Fibroblast of skin of left biceps (primary cell): Measurements from ENCODE around the gene RBM20.

Source experiments
- DNase-seq, 2 experiments: peaks; one replicate each; pipeline ENCODE4 v3.0.0-alpha.2; 2013; ENCODE audit warnings: low read depth in 2 of 2

Gene RBM20

DNA sequence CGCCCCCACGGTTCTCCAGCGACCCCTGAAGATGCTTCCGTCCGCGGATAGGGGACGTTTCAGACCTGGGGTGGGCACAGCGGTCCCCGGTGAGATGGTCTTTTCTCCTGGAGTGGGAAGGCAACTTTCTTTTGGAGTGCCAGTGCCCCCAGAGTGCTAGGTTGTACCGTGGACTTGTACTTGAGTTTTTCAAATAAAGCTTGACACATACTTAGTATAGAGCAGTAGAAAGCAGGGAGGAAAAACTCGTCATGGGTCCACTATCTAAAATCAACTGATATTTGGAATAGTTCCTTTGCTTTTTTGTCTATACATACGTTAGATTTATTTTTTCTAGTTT is 28.4 kb downstream of the RBM20 start:
- DNase-seq = no peak

DNA sequence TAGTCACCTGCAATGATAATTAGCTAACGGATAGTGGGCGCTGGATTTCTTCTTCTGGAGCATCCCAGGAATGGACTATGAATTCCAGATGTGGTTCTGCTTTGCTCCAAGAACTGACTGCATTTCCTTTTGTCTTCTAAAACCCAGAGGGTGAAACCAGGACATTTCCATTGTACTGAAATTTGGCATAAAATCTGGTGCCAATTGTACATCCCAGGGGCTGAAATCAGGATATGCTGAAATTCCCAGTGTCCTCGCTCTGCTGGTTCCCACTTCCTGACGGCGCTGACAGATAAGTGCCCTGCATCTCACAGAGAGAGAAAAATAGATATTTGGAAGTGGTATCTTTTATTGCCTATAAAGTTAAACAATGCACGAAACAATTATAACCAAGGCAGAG is 31.9 kb downstream of the RBM20 start:
- DNase-seq = no peak

DNA sequence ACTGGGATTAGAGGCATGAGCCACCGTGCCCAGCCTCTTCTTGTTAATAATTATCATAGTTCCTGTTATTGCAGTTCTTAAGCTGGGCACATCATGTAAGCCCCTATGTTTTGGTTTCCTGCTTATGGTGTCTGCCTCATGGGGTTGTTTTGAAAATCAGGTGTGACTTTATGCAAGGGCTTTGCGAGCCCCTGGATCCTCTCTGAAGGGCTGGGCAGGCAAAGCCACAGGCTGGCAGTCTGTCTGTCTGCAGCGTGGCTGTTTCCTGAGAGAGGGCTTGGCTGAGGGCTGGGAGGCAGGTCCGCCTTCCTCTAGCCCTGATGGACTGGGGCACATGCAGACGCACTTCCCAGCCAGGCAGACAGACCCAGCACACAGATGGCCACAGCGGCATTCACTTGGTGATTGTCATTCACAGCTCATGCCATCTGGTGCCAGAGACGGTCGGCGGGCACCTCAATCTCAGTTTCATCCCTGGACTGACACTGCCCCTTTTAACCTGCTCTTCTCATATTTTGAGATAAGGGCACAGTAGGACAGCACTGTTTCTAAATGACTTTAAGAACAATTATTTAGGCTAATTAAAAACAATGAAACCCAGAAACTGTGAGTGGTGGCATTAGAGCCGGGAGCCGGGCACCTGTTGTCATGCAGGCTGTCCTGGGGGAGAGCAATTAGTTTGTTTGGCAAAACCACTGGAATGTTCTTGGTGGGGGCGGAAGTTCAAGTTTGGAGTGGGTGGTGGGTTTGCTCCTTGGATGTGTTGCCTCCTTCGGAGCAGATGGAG is 35.5 kb downstream of the RBM20 start:
- DNase-seq = no peak

DNA sequence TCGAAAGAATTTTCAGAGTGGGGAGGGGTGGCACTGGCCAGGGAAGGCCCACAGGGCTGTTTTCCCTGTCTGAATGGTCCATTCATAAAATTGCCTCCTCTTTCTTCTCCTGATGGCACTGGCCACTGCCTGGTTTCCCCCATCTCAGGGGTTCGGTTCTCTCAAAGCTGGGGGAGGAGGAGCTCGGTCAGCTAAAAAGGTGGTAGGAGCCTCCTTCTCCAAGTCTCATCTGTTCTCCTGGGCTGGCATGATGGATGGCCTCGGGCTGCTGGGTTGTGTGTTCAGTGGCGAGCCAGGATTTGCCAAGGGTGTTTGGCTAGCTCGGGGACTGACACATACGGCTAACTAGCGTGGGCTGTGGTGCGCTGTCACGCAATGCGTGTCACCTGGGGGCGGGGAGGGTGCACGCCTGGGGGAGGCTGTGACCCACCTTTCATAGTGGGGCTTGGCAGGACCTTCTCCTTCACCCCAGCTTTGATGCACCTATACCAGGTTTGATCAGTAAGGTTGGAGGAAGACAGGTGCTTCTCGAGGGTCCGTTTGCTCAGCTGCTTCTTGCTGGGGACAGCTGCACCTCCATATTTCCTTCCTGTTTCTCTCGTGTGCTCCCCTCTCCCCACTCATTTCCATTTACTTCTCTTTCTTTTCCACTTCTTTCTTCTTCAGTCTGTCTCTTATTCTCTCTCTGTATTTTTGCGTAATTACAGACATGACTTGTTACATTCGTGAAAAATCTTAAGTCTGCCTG is 36.3 kb downstream of the RBM20 start:
- no peak for DNase-seq

DNA sequence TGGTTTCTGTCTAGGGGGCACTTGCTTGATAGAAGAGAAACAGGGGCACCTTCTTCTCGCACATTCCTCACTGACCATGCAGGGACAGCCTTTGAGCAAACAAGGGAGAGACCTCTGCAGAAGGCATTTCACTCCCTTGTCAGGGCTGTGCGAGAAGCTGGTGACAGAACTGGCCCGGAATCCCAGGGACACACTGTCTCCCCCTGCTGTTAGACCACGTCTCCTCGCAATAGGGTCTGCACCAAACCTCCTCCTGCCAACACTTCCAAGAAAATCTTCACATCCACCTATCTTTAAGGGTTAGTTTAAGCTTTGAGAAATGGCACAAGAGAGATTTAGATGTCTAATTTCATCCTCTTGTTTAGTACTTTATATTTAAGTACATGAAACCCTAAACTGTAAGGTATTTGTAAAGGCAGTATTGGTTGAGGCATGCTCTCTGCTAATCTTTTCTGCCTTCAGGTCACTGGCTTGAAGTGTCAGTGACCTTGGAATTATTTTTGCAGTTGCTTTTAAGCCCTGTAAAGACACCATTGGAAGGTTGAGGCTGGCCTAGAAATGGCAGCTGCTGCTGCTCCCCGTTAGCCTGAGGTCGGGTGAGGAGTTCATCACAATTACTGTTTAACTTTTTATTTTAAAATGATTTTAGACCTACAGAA is 37.0 kb downstream of the RBM20 start:
- DNase-seq = no peak

DNA sequence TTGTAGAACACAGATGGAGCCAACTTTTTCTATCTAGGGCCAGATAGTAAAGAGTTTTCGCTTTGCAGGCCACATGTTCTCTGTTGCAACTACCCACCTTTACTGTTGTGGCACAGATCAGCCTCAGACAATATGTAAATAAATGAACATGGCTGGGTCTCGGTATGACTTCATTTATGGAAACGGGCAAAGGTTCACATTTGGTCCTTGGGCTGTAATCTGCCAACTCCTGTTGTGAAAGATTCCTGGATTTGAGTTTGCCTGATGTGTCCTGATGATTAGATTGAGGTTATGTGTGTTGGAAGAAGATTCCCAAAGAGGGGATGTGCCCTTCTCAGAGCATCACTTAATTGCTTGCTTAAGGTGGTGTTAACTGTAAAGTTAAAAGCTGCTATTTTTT is 38.2 kb downstream of the RBM20 start:
- no peak for DNase-seq

DNA sequence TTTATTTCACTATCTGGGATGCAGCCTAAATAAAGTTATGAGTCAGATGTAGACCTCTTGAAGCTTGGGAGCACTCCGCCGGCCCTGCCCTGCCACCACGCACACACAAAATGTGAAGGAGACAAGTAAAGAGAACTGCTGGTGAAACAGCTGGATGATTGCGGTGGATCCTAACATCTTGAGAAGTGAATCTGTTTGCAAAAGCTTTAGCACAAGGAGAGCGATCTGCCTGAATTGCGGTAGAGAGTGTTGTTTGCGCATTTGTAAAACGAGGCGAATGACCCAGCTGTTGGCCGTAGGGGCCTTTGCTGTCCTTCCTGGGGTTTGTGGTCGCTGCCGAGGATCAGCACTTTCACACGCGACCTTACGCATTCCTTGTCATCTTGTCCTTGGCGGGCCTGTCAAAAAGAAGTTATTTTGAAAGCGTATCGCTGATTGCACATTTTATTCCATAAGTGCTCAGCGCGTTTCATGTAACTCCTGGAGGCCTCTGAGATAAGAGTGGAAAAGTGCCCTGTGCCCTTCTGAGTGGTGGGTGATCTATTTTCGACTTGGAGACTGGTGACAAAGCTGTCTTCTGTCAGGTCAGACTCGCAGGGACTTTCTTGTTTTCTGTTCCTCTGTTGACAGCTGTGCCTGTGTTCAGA is 40.8 kb downstream of the RBM20 start:
- DNase-seq = no peak

DNA sequence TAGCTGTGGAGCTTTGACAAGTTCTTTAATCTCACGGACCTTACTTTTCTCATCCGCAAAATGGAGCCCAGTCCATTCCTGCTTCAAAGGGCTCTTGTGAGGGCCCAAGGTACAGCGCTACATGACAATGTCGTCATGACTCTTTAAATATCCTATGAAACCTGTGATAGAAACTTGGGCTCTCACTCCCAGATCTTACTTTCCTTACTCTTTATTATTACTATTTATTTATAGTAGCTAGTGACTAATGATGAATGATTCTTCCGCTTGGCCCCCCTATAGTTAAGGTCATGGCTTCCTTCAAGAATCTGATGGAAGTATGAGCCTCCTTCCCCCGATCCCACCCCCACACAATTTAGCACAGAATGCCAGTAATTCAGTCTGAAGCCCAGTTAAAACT is 41.9 kb downstream of the RBM20 start:
- DNase-seq = no peak

DNA sequence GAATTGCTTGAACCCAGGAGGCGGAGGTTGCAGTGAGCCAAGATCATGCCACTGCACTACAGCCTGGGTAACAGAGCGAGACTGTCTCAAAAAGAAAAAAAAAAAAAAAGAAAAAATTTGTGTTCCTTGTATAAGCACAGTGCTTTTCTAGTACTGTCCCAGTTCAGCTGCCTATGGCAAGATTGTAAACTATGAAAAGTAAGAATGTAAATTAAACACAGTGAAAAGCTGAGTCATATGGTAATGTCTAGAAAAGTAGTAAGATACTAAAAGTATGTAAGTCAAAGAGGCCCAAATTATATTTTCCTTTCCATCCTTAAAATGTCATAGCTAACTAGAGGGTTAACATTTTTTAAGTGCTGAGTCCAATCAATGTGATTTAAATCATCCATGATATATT is 42.8 kb downstream of the RBM20 start:
- no peak for DNase-seq

DNA sequence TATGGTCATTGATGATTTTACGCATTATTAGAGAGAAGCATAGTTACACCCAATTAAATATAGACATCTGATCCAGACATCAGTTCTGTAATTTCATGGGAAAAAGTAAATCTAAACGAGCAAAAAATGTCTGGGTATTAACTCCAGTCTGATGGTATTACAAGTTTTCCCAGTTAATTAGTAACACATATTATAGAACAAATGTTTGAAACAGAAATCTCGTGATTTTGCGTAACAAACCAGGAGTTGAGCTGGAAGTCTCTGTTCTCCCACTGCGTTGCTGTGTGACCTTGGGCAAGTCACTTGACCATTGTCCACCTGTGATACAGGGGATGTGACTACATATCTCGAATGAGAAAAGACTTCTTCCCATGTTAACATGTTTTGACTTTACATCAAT is 43.3 kb downstream of the RBM20 start:
- DNase-seq = no peak

DNA sequence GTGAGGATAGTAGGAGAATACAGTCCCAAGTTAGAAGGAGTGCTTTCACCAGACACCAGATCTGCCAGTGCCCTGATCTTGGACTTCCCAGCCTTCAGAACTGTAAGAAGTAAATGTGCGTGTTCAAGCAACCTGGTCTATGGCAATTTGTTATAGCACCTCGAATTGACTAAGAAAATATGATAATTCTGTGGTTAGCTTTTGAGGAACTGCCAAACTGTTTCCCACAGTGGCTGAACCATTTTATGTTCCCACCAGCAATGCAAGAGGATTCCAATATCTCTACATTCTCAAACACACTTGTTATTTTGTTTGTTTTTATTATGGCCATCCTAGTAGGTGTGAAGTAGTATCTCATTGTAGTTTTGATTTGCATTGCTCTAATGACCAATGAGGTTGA is 47.0 kb downstream of the RBM20 start:
- no peak for DNase-seq

DNA sequence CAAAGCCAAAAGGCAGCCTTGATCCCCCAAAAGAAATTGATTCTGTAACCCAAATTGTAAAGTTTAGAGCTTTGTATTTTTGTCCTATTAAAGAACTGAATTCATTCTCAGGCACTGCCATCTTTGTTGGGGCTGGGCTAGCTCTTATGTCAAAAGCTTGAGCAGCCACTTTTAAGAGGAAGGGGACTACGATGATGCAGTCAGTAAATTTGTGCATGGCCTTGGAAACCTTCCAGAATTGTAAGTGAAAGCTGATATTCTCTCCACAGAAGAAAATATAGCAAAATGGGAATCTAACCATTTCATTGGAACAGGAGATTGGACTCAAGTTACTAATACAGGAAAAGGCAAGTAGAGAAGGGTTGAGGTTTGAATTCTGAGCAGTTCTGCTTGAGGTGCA is 50.1 kb downstream of the RBM20 start:
- no peak for DNase-seq

DNA sequence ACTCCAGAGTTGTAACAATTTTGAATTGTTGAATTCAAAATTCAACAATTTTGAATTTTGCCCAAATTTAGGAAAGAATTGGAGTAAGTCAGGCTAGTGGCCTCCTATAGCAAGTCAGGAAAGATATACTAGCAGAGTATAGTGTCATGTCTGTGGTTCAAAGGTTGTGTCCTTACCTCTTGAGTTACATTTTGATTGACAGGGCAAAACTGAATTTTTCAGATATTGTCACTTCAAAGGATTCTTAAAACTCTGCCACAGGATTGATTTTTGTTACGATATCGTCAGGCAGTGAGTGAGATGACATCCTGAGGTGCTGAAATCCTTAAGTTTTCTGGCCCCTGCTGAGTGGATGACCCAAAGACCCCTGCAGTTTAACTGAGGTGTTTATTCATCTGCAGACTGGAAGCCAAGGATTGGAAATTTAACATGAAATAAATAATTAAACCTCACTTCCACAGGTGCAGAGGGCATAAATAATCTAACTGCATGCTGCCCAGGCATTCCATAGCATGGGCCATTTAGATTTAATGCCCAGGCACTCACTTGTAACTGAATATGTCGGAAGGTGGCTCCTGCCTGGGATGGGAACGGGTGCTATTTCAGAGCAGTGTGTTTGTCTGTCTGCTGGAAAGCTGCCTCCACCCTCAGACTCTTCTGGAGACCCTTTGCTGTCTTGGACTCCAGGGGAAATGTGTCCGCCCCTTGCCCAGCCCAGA is 50.8 kb downstream of the RBM20 start:
- no peak for DNase-seq

DNA sequence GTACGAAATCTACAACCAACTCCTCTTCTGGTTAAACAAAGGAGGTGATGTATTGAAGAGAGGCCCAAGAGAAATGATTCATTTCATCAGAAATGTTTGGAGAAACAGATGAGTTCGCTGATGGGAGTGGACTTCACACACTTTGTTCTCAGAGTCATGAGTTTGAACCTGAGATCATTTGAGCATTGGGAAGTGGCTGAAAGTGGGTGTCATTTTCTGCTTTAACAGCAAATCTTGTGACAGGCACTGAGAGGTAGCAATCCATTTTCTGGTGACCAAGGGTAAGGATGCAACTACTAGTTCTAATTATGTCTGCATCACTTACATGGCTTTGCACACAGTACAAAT is 51.4 kb downstream of the RBM20 start:
- DNase-seq = no peak

DNA sequence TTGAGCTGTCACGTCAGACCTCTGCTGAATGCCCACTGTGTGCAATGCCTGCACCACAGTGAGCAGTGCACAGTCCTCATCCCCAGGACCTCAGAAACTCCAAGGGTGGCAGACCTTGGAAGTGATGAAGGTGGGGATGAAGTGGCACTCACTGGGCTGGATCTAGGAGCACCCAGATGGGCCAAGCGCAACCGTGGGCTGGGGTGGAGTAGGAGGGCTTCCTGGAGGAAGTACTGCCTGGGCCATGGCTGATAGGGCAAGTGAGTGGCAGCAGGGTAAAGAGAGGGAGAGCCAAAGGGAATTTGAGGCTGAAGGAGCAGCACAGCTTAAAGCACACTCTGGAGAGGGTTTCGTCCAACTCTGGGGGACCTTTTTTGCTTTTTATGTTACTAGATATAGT is 52.3 kb downstream of the RBM20 start:
- no peak for DNase-seq

DNA sequence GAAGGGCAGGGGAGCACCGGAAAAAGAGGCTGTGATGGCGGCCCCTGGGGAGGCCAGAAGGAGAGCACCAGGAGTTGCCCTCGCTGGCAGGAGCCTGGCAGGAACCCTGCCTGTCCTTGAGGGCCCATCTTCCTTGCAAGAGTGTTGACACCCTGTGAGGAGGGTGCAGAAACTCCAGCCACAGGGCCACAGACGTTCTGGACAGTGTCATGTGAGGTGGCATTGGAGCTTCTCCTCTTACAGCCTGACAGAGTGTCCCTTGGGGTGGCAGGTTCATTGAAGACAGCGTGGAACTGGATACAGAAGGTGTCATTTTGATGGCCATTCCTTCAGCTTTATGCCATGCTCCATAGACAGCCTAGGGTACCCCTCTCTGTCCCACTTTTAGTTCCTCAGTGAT is 54.2 kb downstream of the RBM20 start:
- DNase-seq = no peak

DNA sequence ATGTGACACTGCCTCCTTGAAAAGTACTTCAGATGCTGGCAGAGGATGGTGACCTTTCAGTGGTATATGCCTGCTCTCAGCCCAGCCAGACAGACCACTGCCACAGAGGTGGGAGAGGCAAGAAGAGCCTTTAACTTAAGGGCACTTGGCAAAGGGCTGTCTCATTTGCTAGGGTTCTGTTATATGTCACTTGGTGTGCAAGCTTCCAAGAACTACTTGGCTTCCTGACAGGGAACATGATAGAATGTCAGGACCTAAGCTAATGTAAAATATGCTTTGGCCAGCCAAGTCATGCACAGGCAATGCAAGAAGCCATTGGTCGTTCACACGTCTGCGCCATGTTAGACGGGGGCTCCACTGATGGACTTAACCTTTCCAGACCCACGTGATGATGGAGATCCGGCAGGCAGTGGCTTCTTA is 54.7 kb downstream of the RBM20 start:
- no peak for DNase-seq

DNA sequence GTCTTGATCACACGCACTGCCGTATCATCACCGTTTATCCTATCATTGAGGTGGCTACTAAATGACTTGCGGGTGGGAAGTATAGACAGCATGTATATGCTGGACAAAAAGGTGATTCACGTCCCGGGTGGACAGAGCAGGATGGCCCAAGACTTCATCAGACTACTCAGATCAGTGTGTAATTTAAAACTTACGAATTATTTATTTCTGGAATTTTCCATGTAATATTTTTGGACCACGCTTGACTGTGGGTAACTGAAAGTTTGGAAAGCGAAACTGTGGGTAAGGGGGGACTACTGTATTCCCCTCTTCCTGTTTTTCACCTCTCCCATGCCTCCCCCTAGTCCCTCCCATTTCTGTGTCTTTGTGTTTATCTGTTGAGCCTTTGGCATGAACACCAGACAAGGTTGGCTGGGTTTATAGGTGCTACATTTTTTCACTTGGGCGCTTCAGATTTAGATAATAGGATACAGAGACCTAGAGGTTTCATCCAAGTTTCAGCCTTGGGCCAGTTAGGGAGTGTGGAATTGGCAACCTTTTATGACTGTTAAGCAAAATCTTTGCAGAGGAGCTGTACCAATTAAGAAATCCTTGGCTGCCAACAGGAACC is 55.8 kb downstream of the RBM20 start:
- no peak for DNase-seq

DNA sequence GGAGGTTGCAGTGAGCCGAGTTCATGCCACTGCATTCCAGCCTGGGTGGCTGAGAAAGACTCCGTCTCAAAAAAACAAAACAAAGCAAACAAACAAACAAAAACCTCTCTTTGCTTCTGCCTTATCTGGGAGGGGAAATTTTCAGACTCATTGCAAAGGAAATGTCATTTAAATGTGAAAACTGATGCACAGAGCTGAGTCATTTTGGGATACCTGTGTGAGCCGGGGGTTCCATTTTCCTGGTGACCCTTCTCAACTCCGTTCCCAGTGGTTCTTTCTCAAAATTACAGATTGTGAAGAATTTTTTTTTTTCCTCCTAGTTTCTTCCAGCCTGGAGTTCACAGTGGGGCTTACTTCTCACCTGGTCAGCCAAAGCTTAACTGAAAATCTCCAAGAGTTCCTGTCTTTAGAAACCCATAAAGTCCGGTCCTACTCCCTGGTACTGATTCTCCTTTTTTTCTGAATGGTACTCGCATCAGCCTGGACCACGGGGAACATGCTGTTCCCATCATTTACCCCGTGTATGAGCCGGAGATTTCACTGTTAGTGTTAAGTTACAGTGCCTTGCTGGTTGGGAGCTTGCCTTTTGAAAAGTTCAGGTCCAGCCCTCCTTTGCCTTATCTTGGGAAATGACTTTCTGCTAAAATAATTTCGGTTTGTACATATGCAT is 56.9 kb downstream of the RBM20 start:
- DNase-seq = no peak

DNA sequence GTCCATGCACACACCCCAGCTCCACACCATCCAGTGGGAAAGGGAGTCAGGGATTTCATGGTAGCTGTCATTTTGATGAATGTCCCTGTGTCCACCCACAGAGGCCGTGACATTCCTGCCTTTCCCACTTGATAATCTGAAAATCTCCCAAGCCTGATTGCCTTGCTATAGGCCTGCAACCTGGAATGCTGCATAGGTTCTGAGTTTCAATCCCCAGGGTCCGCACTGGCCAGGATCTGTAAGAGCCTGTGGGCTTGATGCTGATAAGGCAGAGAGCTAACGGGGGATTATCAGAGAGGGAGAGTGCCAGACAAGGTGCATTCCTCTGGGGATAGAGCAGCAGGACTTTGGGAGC is 57.5 kb downstream of the RBM20 start:
- DNase-seq = no peak

DNA sequence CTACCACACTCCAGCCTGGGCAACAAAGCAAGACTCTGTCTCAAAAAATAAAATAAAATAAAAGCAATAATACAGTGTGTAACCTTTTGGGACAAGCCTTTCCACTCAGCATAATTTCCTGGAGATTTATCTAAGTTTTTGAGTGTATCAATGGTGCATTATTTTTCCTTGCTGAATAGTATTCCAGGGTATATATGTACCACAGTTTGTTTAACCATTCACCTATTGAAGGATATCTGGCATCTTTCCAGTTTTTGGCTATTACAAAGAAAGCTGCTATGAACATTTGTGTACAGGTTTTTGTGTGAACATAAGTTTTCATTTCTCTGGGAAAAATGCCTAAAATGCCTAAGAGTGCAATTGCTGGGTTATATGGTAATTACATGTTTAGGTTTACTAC is 59.9 kb downstream of the RBM20 start:
- no peak for DNase-seq
